ENCODE data around the gene RETN.

Gene RETN

DNA sequence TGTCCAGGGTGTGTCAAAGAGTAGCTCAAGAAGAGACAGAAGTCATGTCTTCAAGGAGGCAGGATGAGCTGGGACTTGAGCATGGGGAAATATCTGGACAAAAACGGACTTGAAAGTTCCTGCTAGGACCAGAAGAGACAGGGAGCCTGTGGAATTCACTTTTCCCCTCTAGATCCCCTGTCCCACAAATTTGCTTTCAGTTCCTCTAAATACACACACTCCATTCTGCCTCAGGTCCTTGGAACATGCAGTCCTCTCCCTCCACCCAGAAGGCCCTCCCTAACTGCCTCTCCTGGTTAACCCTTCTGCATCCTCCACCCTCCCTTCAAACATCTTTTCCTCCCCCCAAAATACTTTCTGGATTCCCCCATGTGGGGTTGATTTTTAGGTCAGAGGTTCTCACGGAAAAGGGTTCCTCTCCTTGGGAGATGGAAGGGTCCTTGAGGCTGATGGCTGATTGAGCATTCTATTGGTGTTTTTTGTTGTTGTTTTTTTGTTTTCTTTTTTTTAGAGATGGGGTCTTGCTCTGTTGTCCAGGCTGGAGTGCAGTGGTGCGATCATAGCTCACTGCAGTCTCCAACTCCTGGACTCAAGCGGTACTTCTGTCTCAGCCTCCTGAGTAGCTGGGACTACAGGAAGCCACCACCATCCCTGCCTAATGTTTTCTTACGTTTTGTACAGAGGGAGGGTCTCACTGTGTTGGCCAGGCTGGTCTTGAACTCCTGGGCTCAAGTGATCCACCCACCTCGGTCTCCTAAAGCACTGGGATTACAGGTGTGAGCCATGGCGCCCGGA is 6.9 kb upstream of the RETN start:
- DNase-seq, result no peak

- DNase-seq, result no peak
These were observed 6.2 kb upstream of the RETN start for GRCh38 chr19:7662657-7663056.

GRCh38 chr19:7663706-7664105 is 5.1 kb upstream of the RETN start:
- DNase-seq, result no peak

DNA sequence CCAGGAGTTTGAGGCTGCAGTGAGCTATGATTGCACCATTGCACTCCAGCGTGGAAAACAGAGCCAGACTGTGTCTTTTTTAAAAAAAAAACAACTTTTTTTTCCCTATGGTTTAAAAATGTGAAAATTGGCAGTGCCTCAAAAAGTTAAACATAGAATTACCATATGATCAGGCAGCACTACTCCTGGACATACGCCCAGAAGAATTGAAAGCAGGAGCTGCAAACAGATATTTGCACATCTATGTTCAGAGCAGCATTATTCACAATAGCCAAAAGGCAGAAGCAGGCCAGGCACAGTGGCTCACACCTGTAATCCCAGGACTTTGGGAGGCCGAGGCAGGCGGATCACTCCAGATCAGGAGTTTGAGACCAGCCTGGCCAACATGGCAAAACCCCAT is 3.8 kb upstream of the RETN start:
- no peak for DNase-seq

DNA sequence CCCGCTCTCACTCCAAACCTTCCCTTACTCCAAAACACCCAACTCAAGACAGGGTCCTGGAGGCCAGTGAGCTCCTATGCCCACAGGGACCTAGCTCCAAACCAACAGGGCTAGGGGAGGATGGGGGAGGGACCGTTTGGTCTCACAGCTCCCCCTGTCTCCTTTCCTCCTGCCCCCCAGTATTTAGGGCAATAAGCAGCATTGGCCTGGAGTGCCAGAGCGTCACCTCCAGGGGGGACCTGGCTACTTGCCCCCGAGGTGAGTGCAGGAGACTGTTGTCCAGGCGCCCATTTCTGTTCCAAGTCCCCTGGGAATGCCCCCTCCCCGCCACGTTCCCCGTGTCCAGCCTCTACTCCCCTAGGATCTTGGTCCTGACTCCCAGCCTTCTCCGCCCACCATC is 792 bp downstream of the RETN start:
- no peak for DNase-seq

DNA sequence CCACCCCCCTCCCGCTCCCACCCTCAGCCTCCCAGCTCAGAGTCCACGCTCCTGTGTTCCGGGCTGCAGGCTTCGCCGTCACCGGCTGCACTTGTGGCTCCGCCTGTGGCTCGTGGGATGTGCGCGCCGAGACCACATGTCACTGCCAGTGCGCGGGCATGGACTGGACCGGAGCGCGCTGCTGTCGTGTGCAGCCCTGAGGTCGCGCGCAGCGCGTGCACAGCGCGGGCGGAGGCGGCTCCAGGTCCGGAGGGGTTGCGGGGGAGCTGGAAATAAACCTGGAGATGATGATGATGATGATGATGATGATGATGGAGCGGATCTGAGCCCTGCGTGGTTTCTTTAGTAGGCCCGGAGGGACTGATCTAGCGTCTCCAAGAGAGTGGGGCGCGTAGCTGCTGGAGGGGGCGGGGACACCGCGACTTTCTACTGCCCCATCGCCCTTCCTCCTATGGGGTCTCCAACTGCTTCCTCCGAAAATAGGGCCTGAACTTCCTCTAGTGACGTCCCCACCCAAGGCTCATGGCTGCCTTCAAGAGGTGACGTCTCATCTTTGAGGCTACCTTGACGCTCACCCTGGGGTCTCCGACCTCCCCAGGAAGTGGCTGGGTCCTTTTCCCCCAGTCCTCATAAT is 1.4 kb downstream of the RETN start:
- peak; percentile 54 for DNase-seq

DNA sequence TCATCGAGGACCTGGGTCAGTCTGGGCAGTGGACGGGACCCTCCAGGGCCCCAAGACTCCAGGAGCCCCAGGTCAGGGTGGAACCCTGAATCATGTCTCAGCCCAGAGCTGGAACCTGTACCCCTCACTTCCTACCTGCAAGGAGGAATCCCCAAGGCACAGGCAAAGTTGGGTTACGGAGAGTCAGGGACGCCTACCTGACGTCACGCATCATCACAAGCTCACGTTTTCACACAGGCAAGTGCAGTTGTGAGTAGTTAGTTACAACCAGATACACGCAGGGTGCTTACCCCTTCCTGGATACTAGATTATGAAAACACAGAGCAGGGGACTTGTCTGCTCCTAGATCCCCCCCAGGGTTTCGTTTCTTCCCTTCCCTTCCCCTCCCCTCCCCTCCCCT is 1.9 kb downstream of the RETN start:
- no peak for DNase-seq

- DNase-seq, result no peak
These were observed 3.7 kb downstream of the RETN start for GRCh38 chr19:7672522-7672921.

DNA sequence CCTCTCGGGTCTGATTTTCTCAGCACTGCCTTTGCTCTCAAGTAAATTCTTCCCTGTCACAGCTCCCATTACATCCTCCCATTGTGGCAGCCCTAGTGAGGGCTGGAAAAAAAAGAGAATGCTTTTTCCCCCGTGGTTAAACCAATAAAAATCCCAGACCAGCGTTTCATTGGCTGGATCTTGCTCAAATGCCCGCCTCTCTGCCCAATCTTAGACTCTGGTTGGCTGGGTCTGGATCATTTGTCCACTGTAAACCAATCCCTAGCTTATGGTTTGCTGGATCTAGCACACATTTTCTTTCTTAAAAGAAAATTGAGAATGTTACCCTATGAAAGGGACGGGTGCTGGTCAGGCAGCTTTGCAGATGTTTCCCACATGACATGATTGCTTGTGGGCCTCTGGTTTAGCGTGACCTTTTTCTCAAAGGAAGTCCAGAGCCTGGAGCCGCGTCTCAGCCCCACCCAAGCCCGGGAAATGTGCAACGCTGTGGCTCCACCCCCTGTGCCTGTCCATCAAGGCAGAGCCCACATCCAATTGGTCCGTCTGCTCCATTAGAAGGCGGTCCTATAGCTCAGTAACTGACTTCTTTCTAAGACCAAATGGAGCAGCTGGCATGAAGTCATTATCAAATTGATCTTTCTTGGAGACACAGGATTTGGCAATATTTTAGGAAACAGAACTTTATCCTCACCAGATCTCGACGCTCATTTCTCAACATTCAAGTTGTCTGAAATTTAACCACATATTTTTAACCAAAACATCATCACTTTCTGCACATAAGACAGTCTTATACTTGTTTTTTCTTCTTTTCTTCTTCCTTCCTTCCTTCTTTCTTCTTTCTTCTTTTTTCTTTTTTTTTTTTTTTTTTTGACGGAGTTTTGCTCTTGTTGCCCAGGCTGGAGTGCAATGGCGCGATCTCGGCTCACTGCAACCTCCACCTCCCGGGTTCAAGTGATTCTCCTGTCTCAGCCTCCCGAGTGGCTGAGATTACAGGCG is 5.5 kb downstream of the RETN start:
- DNase-seq, result peak; percentile 75

DNA sequence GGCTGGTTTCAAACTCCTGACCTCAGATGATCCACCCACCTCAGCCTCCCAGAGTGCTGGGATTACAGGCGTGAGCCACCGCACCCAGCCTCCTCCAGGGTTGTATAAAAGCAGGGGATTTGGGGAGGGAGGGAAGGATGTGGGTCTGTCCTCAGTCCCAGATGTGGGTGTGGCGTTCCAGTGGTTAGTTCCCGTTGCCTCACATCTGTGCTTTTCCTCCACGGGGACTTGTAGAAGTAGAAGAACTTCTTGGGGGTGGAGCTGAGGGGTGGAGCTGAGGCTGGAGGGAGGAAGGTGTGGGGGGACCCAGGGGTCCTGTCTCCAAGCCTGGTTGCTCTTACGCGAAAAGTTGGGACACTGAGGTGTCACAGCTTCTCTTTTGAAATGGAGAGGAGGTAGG is 7.5 kb downstream of the RETN start:
- no peak for DNase-seq

DNA sequence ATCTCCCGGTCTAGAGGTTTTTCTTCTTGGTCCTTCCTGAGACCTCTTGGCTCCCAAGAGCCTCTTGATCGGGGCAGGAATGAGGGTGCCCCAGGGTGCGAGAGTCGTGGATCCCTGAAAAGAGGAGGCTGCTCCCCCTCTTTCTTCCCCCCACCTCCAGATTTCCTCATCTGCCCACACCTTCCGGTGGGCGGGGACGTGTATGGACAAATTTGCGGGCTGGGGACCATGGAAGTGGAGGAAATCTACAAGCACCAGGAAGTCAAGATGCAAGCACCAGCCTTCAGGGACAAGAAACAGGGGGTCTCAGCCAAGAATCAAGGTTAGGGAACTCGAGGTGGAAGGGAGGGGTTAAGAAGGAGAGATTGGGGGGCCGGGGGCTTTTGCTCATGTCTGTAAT is 8.0 kb downstream of the RETN start, which contains the start of gene MCEMP1:
Gene MCEMP1 (plus strand): TSS at position 237 of the 400 bp plus-strand sequence. CDS start 31 bp downstream, at position 268.
- DNase-seq, result no peak

DNA sequence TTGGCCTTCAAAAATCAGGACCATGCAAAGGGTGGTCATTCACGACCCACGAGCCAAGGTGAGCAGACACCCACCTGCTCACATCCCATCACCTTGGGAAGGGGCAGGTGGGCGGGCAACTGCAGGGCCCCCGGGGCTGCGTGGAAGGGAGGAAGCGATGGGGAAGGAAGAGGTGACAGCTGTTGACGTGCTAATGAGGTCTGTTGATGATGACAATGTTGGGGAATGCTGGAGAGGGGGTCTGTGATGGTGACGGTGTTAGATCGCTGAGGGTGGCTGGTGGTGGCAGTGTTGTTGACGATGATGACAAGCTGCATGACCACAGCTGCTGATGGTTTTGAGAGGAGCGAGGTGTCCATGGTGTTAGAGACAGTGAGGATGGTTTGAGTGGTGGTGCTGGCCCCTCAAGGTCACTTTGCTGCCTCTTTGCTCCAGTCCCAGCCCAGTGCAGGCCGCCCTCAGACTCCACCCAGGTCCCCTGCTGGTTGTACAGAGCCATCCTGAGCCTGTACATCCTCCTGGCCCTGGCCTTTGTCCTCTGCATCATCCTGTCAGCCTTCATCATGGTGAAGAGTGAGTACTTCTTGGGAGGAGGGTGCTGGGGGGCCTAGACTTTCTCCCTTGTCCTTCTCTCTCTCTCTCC is 8.9 kb downstream of the RETN start:
- no peak for DNase-seq

GRCh38 chr19:7678971-7679751 is 10.3 kb downstream of the RETN start:
- peak; percentile 77 for DNase-seq

DNA sequence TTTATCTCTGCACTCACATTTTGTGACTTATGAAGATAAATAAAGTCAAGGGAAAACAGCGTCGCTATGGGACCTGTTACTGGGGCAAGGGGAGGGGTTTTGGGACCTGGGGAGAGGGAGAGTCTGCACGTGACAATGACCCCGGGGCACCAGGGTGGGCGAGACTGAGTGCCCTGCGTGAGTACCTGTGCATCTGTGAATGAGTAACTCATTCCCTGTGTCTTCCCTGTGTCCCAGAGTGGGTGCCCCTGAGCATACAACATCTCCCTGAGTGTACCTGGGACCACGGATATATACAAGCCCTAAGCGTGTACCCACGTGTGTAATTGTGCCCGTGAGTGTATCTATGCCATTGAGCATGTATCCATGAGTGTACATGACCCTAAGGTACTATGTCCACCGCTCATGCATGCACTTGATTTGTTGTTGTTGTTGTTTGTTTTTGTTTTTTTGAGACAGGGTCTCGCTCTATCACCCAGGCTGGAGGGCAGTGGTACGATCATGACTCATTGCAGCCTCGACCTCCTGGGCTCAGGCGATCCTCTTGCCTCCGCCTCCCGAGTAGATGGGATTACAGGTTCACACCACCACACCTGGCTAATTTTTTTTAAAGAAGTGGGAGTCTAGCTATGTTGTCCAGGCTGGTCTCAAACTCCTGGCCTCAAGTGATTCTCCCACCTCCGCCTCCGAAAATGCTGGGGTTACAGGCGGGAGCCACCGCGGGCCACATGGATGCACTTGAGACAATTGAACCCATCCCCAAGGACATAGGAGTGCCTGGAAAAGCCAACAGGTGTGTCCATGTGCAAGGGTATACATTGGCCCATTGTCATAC is 11.1 kb downstream of the RETN start:
- DNase-seq, result no peak

- DNase-seq, result peak; percentile 89
These were observed 11.9 kb downstream of the RETN start, which contains the start of gene TRAPPC5 for GRCh38 chr19:7680606-7681339. Gene TRAPPC5, plus strand, starts transcription at chr19:7680833. Its CDS starts 1,421 bp downstream, at chr19:7682254.

- peak; percentile 86 for DNase-seq
These were observed 12.7 kb downstream of the RETN start for GRCh38 chr19:7681340-7682174.

DNA sequence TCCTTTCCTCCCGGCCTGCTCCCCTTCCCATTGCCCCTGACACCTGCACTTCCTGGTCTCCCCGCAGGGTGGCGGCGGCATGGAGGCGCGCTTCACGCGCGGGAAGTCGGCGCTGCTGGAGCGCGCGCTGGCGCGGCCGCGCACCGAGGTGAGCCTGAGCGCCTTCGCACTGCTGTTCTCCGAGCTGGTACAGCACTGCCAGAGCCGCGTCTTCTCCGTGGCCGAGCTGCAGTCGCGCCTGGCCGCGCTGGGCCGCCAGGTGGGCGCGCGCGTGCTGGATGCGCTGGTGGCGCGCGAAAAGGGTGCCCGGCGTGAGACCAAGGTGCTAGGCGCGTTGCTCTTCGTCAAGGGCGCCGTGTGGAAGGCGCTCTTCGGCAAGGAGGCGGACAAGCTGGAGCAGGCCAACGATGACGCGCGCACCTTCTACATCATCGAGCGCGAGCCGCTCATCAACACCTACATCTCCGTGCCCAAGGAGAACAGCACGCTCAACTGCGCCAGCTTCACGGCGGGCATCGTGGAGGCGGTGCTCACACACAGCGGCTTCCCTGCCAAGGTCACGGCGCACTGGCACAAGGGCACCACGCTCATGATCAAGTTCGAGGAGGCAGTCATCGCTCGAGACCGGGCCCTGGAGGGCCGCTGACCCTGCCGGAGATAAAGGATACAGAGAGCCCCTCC is 13.5 kb downstream of the RETN start:
- DNase-seq, result no peak

Measured in CD4-positive, alpha-beta T cell treated with Interferon gamma for 1 hour (primary cell).